Measurements from ENCODE around the gene ECM1. TPM values are rescaled to one million over a fixed set of nuclear protein-coding genes. Genes with fewer than 3 reads are reported as not detected.

The ECM1 gene
- total and polyA plus RNA-seq, 2 donors (not counting 1 experiment from before 2014, with no cell fraction given), result 1.9 to 2.3 TPM

DNA sequence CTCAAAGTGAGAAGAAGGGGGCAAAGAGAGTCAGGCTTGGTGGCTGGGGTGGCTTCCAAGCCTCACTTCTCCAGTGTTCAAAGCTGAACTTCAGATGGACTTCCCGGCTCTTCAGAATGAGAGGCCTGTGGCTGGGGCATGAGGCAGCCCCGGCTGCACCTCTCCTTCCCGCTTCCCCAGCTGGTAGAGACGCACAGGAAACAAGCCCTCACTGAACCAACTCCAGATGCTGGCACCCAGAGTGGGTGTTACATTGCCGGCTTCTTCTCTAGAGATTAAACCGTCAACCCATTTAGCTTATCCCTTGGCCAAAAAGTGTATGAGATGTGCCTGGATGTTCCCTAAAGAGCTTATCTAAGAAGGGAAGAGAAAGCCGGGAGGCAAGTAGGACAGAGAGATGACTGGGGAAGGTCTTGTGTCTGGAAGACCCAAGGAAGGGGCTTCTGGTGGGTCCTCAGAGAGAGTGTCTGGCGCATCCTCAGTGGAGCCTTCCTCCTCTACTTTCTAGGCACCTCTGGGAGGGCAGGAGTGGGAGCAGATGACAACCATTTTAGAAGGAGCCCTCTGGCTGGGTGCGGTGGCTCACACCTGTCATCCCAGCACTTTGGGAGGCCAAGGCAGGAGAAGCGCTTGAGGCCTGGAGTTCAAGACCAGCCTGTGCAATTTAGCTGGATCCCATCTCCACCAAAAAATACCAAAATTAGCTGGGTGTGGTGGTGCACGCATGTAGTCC, 43.3 kb downstream of the ECM1 start:
- peaks cover 12% of the 10 kb centered on the region for H3K27me3 Mint-ChIP-seq
- Histone ChIP-seq H3K4me3 (ENCODE audit: control extremely low read depth in 1 of 5, extremely low read depth in 1 of 5, insufficient read depth in 1 of 5, low read depth in 2 of 5, low read length in 4 of 5) (no peak overlapping the region), H3K9ac (ENCODE audit: low read length) (no peak overlapping the region), H3K79me2 (ENCODE audit: control insufficient read depth, insufficient read depth, low read length) (no peaks in the 10 kb centered on the region), H3K4me1 (ENCODE audit: control insufficient read depth in 2 of 2, insufficient read depth in 2 of 2, low read length in 2 of 2) (peaks cover 18 to 28% of the 10 kb centered on the region in 2 donors), H3K36me3 (replicated peaks in 1 of 2; ENCODE audit: control extremely low read depth in 1 of 2, control insufficient read depth in 1 of 2, extremely low read depth in 1 of 2, insufficient read depth in 2 of 2, low read length in 1 of 2) (no peaks in the 10 kb centered on the region), H3K4me2 (replicated peaks; ENCODE audit: low read depth, low read length, poor library complexity, severe bottlenecking) (no peak overlapping the region), H3K27ac (ENCODE audit: low read length in 2 of 2) (no peak overlapping the region), H4K20me1 (ENCODE audit: control insufficient read depth, insufficient read depth, low read length, poor library complexity, severe bottlenecking) (no peaks in the 10 kb centered on the region), H2AFZ (ENCODE audit: insufficient read depth, low read depth, low read length, poor library complexity, severe bottlenecking) (peak overlapping the region; percentile 35), H3K27me3 (replicated peaks in 1 of 4; ENCODE audit: control extremely low read depth in 1 of 4, control insufficient read depth in 3 of 4, insufficient read depth in 4 of 4, low read length in 3 of 4) (peaks cover 0 to 38% (median 7%) of the 10 kb centered on the region in 4 experiments), H3K9me3 (ENCODE audit: control extremely low read depth in 1 of 3, control insufficient read depth in 2 of 3, insufficient read depth in 1 of 3, low read length in 2 of 3) (no peaks in the 10 kb centered on the region)
- DNase-seq (peak; percentile 29), ATAC-seq (ENCODE audit: low read depth) (no peak)
- H3K27ac Mint-ChIP-seq, result no peak overlapping the region
- peaks cover 28% of the 10 kb centered on the region for H3K4me1 Mint-ChIP-seq
- ChIA-PET POLR2A (interaction anchor here (0.6 to 0.8 kb wide), 4 partner anchors 10 to 908 kb away, joined by 3 to 5 read pairs (median 4); partner anchors contain the start of gene POGZ), CTCF (interaction anchor here (0.7 to 2.5 kb wide), 2 partner anchors 9 to 69 kb away, joined by 3 to 11 read pairs; no protein-coding TSS in a partner anchor)
- peak overlapping the region; percentile 19 for H3K4me3 Mint-ChIP-seq
- intact Hi-C loops (cut with micrococcal nuclease), result no loop called here
- 14% methylated on average over 4 of the region's 11 CpGs for WGBS (ENCODE audit: insufficient coverage)
- H3K9me3 Mint-ChIP-seq (ENCODE audit: insufficient read depth), result no peaks in the 10 kb centered on the region
- TF ChIP-seq, protein P1, sequence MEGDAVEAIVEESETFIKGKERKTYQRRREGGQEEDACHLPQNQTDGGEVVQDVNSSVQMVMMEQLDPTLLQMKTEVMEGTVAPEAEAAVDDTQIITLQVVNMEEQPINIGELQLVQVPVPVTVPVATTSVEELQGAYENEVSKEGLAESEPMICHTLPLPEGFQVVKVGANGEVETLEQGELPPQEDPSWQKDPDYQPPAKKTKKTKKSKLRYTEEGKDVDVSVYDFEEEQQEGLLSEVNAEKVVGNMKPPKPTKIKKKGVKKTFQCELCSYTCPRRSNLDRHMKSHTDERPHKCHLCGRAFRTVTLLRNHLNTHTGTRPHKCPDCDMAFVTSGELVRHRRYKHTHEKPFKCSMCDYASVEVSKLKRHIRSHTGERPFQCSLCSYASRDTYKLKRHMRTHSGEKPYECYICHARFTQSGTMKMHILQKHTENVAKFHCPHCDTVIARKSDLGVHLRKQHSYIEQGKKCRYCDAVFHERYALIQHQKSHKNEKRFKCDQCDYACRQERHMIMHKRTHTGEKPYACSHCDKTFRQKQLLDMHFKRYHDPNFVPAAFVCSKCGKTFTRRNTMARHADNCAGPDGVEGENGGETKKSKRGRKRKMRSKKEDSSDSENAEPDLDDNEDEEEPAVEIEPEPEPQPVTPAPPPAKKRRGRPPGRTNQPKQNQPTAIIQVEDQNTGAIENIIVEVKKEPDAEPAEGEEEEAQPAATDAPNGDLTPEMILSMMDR (IDR thresholded peaks at IDR 0.05), result no peak
- no peak for TF ChIP-seq EZH2 (IDR thresholded peaks at IDR 0.05; ENCODE audit: borderline replicate concordance, insufficient read depth, low read depth, low read length, poor library complexity, severe bottlenecking)

DNA sequence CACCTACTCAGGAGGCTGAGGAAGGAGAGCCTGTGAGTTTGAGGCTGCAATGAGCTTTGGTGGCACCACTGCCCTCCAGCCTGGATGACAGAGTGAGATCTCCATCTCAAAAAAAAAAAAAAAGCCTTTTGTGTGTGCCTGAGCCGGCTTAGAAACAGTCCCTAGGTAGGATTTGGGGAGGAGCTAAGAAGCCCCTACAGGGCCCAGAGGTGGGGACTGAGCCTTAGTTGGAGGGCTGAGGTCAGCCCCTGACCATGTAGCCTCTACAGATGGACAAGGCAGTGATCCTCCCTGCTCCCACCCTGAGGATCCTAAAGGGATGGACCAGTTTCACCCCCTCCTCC, 43.8 kb downstream of the ECM1 start:
- H3K36me3 ChIP-seq (replicated peaks in 1 of 2; ENCODE audit: control extremely low read depth in 1 of 2, control insufficient read depth in 1 of 2, extremely low read depth in 1 of 2, insufficient read depth in 2 of 2, low read length in 1 of 2), result no peaks in the 10 kb centered on the region
- H3K27me3 ChIP-seq (replicated peaks in 1 of 4; ENCODE audit: control extremely low read depth in 1 of 4, control insufficient read depth in 3 of 4, insufficient read depth in 4 of 4, low read length in 3 of 4), result peaks cover 0 to 36% (median 7%) of the 10 kb centered on the region in 4 experiments
- H3K9me3 ChIP-seq (ENCODE audit: control extremely low read depth in 1 of 3, control insufficient read depth in 2 of 3, insufficient read depth in 1 of 3, low read length in 2 of 3), result no peaks in the 10 kb centered on the region
- Mint-ChIP-seq H3K4me3 (peak overlapping the region; percentile 34), H3K9me3 (ENCODE audit: insufficient read depth) (no peaks in the 10 kb centered on the region), H3K27ac (no peak overlapping the region), H3K27me3 (peaks cover 8% of the 10 kb centered on the region), H3K4me1 (peaks cover 28% of the 10 kb centered on the region)
- H2AFZ ChIP-seq (ENCODE audit: insufficient read depth, low read depth, low read length, poor library complexity, severe bottlenecking), result no peak overlapping the region
- H3K27ac ChIP-seq (ENCODE audit: low read length in 2 of 2), result no peak overlapping the region
- no peak overlapping the region for H3K4me3 ChIP-seq (ENCODE audit: control extremely low read depth in 1 of 5, extremely low read depth in 1 of 5, insufficient read depth in 1 of 5, low read depth in 2 of 5, low read length in 4 of 5)
- H3K9ac ChIP-seq (ENCODE audit: low read length), result no peak overlapping the region
- 17% methylated on average over 1 of the region's 1 CpG for WGBS (ENCODE audit: insufficient coverage)
- TF ChIP-seq, protein P1 (IDR thresholded peaks at IDR 0.05), result no peak
- TF ChIP-seq EZH2 (IDR thresholded peaks at IDR 0.05; ENCODE audit: borderline replicate concordance, insufficient read depth, low read depth, low read length, poor library complexity, severe bottlenecking), result no peak
- peaks cover 18 to 28% of the 10 kb centered on the region in 2 donors for H3K4me1 ChIP-seq (ENCODE audit: control insufficient read depth in 2 of 2, insufficient read depth in 2 of 2, low read length in 2 of 2)
- DNase-seq, result no peak
- intact Hi-C loops (cut with micrococcal nuclease), result no loop called here
- no peaks in the 10 kb centered on the region for H4K20me1 ChIP-seq (ENCODE audit: control insufficient read depth, insufficient read depth, low read length, poor library complexity, severe bottlenecking)
- CTCF ChIA-PET, result interaction anchor here (0.7 to 2.5 kb wide), 3 partner anchors 9 to 224 kb away, joined by 3 to 11 read pairs (median 3); no protein-coding TSS in a partner anchor
- H3K4me2 ChIP-seq (replicated peaks; ENCODE audit: low read depth, low read length, poor library complexity, severe bottlenecking), result peak overlapping the region; percentile 54
- POLR2A ChIA-PET, result interaction anchor here (0.6 to 0.8 kb wide), 4 partner anchors 9 to 908 kb away, joined by 3 to 5 read pairs (median 4); partner anchors contain the start of gene POGZ
- no peaks in the 10 kb centered on the region for H3K79me2 ChIP-seq (ENCODE audit: control insufficient read depth, insufficient read depth, low read length)
- no peak for ATAC-seq (ENCODE audit: low read depth)
